ENCODE measurements around the gene MACROD2.

MACROD2 gene

DNA sequence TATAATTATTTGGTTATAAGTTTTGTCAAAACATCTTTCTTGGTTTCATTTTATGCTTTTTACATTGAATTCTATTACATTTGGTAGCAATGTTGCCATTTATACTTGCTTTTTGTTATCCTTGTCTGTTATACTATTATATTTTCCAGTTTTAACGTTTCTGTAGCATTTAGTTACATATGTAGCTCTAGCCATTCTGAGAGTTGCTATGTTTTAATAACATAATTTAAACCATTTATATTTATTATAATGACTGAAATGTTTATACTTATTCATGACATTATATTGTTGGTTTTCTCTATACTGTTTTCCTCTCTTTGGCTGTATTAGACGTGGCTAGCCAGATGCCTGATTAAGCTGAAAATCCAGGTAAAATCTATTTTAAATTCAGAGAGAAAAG is 594.1 kb downstream of the MACROD2 start:
- Histone ChIP-seq H3K4me1 (no peaks in the 10 kb centered on the region), H3K27me3 (no peaks in the 10 kb centered on the region), H3K36me3 (no peaks in the 10 kb centered on the region), H3K4me3 (ENCODE audit: low read depth, low read length) (no peak overlapping the region), H3K9me3 (no peaks in the 10 kb centered on the region; the same call in 1 of the 2 replicates)
- TF ChIP-seq, protein P1, sequence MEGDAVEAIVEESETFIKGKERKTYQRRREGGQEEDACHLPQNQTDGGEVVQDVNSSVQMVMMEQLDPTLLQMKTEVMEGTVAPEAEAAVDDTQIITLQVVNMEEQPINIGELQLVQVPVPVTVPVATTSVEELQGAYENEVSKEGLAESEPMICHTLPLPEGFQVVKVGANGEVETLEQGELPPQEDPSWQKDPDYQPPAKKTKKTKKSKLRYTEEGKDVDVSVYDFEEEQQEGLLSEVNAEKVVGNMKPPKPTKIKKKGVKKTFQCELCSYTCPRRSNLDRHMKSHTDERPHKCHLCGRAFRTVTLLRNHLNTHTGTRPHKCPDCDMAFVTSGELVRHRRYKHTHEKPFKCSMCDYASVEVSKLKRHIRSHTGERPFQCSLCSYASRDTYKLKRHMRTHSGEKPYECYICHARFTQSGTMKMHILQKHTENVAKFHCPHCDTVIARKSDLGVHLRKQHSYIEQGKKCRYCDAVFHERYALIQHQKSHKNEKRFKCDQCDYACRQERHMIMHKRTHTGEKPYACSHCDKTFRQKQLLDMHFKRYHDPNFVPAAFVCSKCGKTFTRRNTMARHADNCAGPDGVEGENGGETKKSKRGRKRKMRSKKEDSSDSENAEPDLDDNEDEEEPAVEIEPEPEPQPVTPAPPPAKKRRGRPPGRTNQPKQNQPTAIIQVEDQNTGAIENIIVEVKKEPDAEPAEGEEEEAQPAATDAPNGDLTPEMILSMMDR (IDR thresholded peaks at IDR 0.05; ENCODE audit: low read depth, low read length), result no peak
- no peak for DNase-seq

GRCh38 chr20:14595051-14595450 is 599.7 kb downstream of the MACROD2 start:
- H3K27me3 ChIP-seq, result no peaks in the 10 kb centered on the region
- peaks cover 14% of the 10 kb centered on the region for H3K4me1 ChIP-seq
- H3K4me3 ChIP-seq (ENCODE audit: low read depth, low read length), result no peak overlapping the region
- TF ChIP-seq, protein P1 (IDR thresholded peaks at IDR 0.05; ENCODE audit: low read depth, low read length), result no peak
- H3K9me3 ChIP-seq, result no peaks in the 10 kb centered on the region
- no peaks in the 10 kb centered on the region for H3K36me3 ChIP-seq
- no peak for DNase-seq

GRCh38 chr20:14597206-14597715 is 601.9 kb downstream of the MACROD2 start:
- no peak for DNase-seq
- no peaks in the 10 kb centered on the region for H3K36me3 ChIP-seq
- no peaks in the 10 kb centered on the region for H3K27me3 ChIP-seq
- H3K9me3 ChIP-seq, result no peaks in the 10 kb centered on the region
- H3K4me1 ChIP-seq, result peaks cover 19% of the 10 kb centered on the region
- TF ChIP-seq, protein P1 (IDR thresholded peaks at IDR 0.05; ENCODE audit: low read depth, low read length), result no peak
- H3K4me3 ChIP-seq (ENCODE audit: low read depth, low read length), result no peak overlapping the region

DNA sequence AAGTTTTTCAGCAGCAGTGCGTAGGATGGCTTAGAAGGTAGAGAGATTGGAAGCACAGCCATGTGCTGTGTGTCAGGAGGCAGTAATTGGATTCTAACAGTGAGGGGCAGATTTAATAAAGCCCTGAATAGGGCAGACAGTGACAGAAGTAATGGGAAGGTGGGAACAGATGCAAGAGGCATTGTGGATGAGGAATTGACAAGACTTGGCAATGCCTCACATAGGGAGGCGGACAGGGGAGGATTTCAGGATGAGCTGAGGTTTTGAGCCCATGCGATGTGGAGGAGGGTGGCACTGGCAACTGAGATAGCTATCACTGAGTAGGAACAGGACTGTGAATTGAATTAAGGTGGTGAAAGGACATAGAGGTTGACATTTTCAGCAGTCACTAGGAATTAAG is 604.3 kb downstream of the MACROD2 start:
- H3K4me3 ChIP-seq (ENCODE audit: low read depth, low read length), result no peak overlapping the region
- TF ChIP-seq, protein P1 (IDR thresholded peaks at IDR 0.05; ENCODE audit: low read depth, low read length), result no peak
- H3K36me3 ChIP-seq, result no peaks in the 10 kb centered on the region
- H3K4me1 ChIP-seq, result peaks cover 19% of the 10 kb centered on the region
- peak; percentile 86 for DNase-seq
- no peaks in the 10 kb centered on the region for H3K9me3 ChIP-seq
- no peaks in the 10 kb centered on the region for H3K27me3 ChIP-seq

DNA sequence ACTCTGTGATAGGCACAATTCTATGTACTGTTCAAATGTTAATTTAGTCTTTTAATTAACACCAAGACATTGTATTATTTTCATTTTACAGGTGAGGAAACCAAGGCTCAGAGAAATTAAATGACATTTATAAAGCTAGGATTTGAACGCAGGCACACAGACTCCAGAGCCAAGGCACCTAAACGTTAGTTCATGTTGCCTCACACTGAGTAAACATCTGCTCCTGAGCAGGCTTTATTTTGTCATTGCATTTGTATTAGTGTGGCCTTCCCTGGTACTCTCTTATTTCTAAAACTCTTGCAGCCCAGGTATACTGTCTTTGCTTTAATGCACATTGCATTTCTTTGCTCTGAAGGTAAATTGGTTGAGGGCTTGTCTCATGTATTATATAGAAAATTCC is 605.2 kb downstream of the MACROD2 start:
- Histone ChIP-seq H3K36me3 (no peaks in the 10 kb centered on the region), H3K4me1 (peaks cover 19% of the 10 kb centered on the region), H3K27me3 (no peaks in the 10 kb centered on the region), H3K9me3 (no peaks in the 10 kb centered on the region), H3K4me3 (ENCODE audit: low read depth, low read length) (no peak overlapping the region)
- no peak for DNase-seq
- TF ChIP-seq, protein P1 (IDR thresholded peaks at IDR 0.05; ENCODE audit: low read depth, low read length), result no peak

- TF ChIP-seq, protein P1 (IDR thresholded peaks at IDR 0.05; ENCODE audit: low read depth, low read length), result no peak
- no peaks in the 10 kb centered on the region for H3K9me3 ChIP-seq
- H3K4me1 ChIP-seq, result peaks cover 7% of the 10 kb centered on the region
- H3K27me3 ChIP-seq, result no peaks in the 10 kb centered on the region
- no peak overlapping the region for H3K4me3 ChIP-seq (ENCODE audit: low read depth, low read length)
- DNase-seq, result no peak
- no peaks in the 10 kb centered on the region for H3K36me3 ChIP-seq
Measured at GRCh38 chr20:14604143-14604542, 608.8 kb downstream of the MACROD2 start.
